GM19397 (cell line): ENCODE data around the gene MRPS18C.

Source experiments
- ATAC-seq: cut with Tn5 transposase; IDR thresholded peaks from one replicate; pipeline ENCODE4 v1.9.1; 2021; ENCODE audit warnings: mild to moderate bottlenecking, moderate library complexity; ENCODE audit not compliant: unreplicated experiment

The MRPS18C gene

DNA sequence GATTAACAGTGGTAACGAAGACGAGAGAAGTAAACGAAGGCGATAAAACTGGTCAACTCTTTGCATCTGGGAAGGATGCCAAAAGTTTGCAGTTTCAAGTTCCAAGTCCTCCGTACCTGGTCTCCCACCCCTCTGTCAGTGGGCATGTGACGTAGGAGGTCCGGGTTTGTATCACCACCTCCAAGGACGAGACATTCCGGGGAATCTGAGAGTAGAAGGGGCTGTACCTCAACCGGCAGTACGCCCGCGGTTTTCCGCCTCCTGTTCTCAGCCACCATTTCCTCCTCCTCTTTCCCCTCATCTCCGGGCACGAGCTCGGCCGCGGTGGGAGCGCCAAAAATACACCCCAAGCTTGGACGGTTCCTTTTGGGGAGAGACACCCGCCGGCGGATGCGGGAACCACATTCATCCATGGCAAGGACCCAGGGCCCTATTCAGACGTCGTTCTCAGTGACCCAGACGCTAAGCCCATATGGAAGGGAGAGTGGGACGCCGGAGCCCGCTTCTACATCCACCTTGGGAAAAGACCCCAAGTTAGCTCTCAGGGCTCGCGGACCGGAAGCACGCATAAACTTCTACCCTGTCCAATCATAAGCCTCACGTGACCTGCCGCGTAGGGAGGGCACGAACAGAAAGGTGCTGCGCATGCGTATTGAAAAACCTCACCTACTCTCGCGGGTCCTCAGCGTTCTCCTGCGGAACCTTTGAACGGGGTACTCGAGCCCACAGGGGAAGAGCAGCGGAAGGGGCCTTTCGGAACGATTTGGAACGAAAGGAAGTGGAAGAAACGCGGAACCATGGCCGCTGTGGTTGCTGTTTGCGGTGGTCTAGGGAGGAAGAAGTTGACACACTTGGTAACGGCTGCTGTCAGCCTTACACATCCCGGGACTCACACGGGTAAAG, at the start of gene MRPS18C, which contains the start of gene HELQ:
Gene MRPS18C (plus strand): TSS at position 778 of the 903 bp plus-strand sequence. CDS start 20 bp downstream, at position 798.
Gene HELQ (minus strand): TSS at position 543 of the 903 bp plus-strand sequence. CDS start 130 bp downstream, at position 413.
- peak; percentile 97 for ATAC-seq

DNA sequence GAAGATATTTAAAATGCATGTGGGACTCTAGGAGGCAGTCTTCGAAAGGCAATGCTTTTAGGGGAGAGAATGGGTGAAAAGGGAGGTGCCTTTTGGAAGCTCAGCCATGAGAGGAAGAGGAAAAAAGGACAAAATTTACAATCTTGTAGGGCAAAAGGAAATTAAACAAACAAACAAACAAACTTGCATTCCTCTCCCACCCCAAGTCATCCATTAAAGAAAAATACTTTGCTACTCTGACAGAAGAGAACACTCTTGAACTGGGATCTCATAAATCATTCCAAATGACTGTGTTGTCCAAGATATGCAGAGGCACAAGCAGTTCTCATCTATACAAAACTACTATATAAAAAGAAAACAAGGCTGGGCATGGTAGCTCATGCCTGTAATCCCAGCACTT, 47.0 kb upstream of the MRPS18C start:
- ATAC-seq = no peak

DNA sequence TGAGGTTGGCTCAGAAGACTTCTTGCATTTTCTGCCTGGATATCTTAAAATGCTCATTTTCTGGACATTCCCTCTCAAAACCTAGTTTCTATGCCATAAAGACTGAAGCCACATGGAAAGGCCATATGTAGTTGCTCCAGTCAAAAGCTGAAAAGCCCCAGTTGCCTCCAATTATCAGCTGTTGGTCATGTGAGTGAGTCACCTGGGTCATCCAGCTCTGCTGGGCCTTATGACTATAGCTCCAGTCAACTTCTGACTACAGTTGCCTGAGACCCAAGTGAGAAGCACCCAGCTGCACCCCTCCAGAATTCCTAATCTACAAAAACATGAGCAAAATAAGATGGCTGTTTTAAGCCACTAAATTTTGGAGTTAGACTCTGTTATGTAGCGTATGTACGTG, 42.2 kb upstream of the MRPS18C start:
- ATAC-seq = no peak

DNA sequence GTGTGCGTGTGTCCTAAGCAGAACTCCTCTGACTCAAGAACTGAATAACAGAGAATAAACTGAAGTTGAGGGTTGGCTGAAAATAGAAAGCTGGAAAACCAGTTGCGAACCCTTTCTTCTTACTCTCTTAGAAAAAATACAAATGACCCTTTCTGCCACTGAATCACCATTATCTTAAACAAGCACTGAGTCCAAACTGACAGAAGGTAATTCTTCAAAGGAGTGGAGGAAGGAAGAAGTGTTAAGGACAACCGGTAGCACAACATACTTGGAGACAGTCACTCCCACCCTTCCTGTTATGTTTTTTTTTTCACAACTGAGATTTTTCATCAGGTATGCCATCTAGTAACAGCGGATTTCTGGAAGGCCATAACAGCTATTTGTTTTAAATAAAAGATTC, 38.3 kb upstream of the MRPS18C start:
- no peak for ATAC-seq

DNA sequence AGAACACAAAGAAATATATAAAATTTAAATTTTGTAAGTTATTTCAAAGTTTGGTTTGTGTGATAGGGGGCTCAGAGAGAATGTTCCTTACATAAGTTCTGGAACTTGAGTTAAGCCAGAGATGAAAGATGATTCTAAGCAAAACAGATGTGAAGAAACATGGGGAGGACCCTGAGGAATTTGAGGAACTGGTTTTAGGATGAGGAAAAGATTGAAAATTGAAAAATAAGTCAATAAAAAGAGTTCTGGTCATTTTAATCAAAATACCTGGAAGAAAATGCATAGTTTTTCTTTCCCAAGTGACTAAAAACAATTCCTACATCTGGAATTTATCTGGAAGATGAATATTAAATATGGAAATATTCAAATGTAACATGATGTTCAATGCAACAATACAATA, 37.6 kb upstream of the MRPS18C start:
- ATAC-seq = no peak

DNA sequence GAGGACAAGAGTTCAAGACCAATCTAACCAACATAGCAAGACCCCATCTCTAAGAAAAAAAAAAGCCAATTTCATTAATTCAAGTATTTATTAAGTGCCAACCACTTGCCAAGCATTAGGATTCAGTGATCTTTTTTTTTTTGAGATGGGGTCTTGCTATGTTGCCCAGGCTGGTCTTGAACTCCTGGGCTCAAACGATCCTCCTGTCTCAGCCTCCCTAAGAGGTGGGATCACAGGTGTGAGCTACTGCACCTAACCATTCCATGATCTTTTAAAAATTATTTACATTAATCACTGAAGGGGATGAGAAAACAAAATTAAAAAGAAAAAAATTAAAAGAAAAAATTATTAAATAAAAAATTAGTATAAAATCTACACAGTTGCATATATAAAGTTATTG, 24.7 kb upstream of the MRPS18C start:
- no peak for ATAC-seq

DNA sequence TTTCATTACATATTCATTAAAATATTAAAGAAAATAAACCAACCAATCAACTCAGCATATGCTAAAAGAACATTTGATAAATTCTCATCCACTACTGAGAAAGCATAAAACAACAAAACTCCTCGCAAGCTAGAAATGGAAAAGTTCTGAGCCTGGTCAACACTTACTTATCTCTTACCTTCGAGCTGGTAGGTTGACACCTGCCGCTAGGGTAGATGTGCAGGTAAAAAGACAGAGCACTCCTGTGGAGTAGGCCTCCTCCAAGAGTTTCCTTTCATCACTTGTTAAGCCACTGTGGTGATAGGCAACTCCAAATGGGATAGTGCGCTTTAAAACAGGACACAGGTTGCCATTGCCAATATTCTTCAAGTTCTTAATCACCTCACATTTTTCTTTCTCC, 19.2 kb upstream of the MRPS18C start:
- ATAC-seq = no peak

DNA sequence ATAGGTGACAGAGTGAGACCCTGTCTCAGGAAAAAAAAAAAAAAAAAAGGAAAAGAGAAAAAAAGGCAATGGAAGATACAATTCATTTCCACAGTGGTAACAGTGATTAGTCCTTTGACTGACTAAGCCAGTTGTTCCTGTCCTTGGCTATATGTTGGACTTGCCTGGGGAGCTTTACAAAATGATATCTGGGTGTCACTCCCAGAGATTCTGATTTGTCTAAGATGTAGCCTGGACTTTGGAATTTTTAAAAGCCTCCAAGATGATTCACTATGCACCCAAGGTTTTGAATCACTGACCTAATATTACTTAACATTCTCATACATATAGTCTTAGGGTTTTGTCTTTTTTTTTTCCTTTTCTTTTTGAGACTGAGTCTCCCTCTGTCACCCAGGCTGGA, 17.1 kb upstream of the MRPS18C start:
- no peak for ATAC-seq

DNA sequence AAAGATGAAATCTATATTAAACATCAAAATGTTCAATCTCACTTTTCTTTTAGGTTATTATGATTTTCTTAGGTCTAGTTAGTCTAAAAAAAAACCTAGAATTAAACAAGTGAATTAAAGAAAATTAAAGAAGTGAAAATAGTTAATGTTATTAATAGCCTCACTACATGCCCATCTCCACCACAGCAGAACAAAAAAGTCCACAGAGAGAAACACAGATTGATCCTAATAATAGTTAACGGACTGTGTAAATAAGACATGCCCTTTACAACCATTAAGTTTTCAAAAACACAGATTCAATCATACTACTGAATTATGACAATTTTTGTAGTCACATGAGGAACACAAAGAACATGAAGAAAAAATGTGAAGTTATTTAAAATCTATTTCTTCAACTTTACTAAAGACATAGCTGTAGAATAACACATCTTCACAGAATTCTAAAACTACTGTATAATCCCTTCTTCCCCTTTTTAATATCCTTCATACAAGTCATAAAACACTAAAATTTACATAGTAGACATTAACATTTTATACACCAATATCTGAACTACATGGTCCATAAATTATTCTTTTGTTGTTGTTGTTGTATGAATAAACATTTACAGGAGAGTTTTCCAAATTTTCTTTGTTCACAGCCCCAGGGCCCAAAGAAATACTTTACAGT, 15.6 kb upstream of the MRPS18C start:
- ATAC-seq = no peak

DNA sequence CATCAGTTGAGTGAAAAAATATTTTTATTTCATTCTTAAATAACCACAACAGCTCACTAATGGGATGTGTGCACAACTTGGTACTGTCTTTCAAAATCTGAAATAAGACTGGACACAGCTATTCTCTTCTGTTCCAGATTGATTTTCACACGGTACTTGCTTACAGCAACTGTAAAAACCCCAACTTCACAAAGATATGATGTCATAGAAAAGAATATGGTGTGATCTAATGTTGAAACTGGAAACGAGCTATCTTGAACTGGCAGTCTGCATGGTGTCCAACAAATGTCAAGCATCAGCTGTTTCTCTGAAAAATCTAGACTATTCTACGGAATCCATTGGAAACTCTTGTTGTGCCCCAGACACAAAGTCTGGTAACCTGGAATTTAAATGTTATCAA, 15.0 kb upstream of the MRPS18C start:
- ATAC-seq = no peak

DNA sequence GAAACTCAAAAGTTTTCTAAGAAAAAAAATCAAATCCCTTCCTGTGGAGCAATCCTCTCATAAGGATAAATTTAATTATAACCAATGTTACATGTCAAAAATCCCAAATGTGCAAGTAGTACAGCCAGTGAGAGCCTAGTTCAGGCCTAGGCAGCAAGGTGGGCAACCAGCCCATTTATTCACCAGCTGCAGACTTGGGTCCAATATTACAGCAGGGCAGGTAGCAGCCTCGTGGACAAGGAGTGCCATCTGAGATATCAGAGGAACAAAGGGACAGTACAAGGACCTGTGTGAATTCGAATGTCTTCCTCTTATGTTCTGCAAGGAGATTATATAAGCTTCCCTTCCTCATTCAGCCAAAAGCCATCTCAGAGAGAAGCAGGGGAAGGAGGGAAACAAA, 6.8 kb upstream of the MRPS18C start:
- ATAC-seq = no peak

DNA sequence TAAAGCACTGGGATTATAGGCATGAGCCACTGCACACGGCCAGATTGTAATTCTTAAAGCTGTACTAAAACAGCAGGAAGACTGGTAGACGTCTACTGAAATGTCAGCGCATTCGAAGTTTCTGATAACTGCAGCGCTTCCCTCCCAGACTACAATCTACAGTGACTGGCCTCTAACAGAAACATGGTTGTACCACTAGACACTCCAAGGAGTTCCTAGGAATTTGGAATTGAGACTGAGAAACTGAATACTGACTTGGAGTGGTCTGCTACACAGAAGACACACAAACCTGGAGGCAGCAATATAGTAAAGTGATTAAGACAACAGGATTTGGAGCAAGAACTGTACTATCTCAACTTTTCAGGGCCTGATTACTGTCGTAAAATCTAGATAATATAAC, 1.2 kb upstream of the MRPS18C start:
- no peak for ATAC-seq

DNA sequence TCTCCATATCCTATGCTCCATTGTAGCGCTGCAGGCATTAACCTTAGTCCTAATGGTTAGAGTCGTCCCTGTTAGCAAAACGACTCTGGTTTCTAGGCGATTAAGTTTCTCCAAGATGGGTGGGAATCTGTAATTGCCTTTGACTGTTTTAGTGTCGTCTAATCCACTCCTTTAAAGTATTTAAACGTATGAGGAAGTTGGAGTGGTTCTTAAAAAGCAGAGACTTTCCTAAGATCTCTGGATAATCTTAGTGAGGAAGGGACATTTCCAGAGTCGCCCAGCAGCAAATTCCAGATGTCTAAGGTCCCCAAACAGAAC, 285 bp downstream of the MRPS18C start:
- no peak for ATAC-seq

DNA sequence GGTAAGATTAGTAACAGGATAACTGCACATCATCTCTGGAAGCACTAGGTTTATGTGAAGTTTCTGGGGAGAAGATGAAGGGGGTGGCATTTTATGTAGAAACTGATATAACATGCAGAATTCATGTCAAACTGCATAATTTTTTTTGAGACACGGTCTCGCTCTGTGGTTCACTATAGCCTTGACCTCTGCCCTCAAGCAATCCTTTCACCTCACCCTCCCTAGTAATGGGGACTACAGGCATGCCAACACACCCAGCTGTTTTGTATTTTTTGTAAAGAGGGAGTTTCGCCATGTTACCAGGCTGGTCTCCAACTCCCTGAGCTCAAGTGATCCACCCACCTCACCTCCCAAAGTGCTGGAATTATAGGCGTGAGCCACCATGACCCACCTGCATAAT, 17.6 kb downstream of the MRPS18C start:
- ATAC-seq = no peak

DNA sequence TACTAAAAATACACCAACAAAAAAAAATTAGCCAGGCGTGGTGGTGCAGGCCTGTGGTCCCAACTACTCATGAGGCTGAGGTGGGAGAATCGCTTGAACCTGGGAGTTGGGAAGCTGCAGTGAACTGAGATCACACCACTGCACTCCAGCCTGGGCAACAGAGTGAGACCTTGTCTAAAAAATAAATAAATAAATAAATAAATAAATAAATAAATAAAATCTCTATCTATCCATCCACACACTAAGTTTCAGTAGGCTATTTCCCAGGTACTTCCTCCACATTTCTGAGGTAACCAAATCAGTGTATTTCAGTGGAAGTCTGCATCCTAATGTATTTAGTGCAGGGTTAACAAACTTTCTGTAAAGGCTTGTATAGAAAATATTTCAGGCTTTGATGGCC, 18.1 kb downstream of the MRPS18C start:
- no peak for ATAC-seq

DNA sequence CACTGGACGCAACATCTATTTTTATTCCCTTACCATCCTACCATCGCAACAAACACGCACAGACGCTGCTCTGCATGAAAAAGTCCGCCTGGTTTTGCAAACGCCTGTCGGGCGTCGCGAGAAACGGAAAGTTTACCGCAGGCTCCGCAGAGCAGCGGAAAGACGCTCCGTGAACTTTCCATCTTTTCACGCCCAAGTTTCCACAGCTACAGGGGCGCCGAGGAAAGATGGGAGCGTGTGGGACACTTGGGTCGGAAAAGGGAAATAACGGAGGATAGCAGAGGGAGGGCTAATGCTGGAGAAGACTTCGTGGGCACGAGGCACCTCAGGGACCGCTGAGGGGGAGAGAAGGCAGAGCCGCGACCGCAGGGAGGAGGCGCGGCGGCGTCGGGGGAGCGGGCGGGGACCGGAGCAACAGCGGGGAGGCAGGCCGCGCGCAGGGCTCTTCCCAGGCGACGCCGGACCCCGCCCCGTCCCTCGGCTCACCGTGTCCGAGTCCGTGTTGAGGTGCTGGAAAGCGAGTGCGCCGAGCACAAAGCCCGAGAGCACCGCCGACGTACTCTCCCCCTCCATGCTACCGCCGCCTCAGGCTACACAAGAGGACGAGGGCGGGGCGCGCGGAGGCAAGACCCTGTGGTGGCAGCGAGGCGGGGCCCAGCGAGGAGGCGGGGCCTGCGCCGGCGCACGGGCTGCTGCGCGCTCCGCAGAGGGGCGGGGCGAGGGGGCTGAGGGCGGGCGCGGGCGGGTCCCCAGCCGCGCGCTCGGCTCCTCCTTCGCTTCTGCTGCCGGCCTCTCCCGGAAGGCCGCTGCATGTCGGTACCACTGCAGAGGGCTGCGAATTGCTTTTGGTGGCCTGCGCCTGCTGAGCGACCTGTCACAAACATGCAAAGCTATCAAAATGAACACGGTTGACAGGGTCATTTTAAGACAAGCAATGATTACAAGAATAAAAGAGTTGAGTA, 28.9 kb downstream of the MRPS18C start, which contains the start of gene ABRAXAS1:
Gene ABRAXAS1 (minus strand): TSS at position 601 of the 962 bp plus-strand sequence. CDS start 28 bp downstream, at position 573.
- peak; percentile 96 for ATAC-seq

DNA sequence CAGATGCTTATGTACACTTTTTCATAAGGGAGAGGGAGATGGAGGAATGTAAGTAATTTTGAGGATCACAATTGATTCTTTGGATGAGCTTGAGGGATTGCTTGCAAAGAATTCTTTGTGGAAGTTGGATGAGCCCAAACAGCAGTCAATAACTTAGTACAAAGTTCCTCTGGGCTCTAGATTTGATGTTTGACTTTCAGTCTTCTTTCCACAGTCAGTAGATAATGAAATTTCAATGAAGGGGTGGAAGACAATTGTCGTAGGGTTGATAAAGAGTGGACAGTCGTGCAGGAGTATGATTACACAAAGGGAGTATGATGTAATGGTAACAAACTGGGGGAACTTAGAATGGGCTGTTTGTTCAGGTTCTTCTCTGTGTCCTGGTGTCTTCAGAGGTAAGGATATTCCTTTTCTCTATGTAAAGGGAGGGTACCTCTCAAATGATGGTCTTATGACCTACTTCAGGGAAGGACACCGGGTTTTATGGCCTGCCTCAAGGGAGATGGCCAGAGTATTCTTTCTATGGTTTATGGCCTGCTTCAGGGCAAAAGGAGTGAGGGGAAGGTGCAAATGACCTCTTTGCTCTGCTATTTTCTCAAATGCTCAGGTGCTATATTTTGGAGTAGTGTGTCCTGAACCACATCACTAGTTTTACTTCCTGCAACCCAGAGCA, 30.7 kb downstream of the MRPS18C start:
- no peak for ATAC-seq

DNA sequence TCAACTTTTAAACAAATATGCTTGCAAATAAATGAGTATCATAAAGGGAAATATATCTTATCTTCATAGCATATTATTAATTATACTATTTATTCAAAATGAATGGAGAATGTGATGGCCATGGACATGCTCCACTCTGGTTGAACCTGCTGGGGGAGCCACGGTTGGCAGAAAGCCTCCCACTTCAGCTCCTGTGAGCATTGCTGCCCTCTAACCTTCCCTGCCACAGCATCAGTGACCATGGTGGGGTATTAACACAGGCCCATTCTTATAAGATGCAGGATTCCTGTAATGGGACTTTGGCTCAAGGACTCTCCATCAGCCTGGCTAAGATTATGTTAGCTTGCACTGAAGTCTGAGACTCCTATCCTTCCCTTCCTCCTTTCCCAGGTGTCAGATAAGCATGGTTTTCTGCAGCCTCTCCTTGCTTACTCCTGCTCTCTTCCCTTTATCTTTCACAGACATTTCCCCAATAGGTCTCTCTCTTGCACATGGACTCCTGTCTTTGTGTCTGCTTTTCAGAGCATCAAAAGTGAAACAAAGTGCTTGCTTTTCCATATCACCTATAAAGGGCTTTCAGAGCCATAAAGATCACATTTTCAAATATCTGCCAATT, 34.0 kb downstream of the MRPS18C start:
- no peak for ATAC-seq

DNA sequence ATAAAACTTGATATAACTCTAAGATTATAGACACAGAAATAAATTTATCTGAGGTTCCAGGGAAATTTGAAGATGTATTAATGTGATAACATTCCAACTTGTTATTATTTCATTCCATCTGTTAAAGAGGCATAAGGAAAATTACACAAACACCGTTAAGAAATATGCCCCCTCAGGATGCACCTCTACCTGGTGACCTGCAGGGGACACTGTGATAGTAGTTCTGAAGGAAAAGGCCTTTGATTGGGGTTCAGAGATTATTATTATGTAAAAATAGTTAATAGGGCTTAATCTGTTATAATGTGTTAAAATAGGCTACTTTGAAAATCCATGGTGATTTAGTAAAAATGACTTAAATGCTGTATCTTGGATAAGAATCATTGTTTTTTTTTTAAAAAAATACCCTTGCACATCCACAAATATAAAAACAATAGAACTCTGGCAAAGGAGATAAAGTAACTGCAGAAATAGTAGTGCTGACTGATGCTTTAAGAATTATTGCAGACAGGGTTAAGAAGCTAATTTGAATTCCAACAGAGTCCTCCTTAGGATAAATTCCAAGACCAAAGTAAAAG, 35.1 kb downstream of the MRPS18C start:
- no peak for ATAC-seq
